Measurements from ENCODE around the gene ABHD18. TPM values are rescaled to one million over a fixed set of nuclear protein-coding genes. Genes with fewer than 3 reads are reported as not detected.
"Not testable (repeated sequence)": the region's sequence is repeated elsewhere in the genome, so short reads cannot be mapped to it uniquely, and the experiment has no call there.

ABHD18 gene
- 9.5 and 14.9 TPM in 2 replicates for total RNA-seq
- long read RNA-seq, full-length matches to known transcripts: 7 of 16 reads
- long read RNA-seq, partial matches to known transcripts: 2 of 16 reads
- long read RNA-seq, other reads (novel, unspliced or antisense): 7 of 16 reads

DNA sequence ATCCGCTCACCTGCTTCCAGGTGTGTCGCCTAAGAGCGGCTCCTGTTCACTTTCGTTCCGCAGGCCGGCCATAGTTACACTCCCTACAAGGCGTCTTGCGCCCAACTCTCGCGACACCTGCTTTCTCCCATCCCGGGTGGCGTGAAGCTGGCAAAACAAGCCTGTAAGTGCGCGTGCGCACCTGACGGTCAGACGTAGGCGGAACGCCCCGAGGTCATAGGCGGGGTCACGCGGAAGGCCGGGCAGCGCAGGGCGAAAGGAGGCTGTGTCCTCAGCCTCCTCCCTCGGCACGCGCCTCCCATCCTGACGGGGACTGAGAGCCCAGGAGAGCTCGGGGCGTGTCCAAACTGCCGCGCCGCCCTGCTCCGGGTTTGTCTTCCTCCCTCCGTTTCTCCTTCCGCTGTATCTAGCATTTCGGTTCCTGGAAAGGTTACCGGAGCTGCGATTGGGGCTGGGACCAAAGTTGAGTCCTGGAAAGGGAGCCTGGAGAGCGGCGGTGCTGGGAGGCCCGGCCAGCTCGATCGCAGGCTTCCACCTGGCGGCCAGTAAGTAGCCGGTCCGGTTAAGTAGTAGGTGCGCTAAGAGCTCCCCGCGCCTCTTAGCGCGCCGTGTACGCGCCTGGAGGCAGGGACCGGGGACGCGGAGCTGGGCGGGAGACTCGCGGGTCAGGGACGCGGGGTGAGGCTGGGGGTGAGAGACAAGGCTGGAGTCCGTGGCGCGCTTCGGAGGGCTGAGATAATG lies at the start of gene ABHD18, which contains the start of gene MFSD8:
Gene ABHD18 (plus strand): TSS at position 345 of the 741 bp plus-strand sequence. CDS start 17,550 bp downstream, outside the sequence.
Gene MFSD8 (minus strand): TSS at position 112 of the 741 bp plus-strand sequence. CDS start 40 bp downstream, at position 72.
- H3K4me1 Mint-ChIP-seq (ENCODE audit: unreplicated experiment): peaks cover 20% of the 10 kb centered on the region
- H3K27ac Mint-ChIP-seq (ENCODE audit: unreplicated experiment): peak within 1 kb of the TSS; percentile 97
- DNase-seq (ENCODE audit: extremely low spot score, unreplicated experiment): peak; percentile 100
- H3K27me3 Mint-ChIP-seq (ENCODE audit: unreplicated experiment): no peaks in the 10 kb centered on the region
- TF ChIP-seq, protein P1, sequence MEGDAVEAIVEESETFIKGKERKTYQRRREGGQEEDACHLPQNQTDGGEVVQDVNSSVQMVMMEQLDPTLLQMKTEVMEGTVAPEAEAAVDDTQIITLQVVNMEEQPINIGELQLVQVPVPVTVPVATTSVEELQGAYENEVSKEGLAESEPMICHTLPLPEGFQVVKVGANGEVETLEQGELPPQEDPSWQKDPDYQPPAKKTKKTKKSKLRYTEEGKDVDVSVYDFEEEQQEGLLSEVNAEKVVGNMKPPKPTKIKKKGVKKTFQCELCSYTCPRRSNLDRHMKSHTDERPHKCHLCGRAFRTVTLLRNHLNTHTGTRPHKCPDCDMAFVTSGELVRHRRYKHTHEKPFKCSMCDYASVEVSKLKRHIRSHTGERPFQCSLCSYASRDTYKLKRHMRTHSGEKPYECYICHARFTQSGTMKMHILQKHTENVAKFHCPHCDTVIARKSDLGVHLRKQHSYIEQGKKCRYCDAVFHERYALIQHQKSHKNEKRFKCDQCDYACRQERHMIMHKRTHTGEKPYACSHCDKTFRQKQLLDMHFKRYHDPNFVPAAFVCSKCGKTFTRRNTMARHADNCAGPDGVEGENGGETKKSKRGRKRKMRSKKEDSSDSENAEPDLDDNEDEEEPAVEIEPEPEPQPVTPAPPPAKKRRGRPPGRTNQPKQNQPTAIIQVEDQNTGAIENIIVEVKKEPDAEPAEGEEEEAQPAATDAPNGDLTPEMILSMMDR (IDR thresholded peaks at IDR 0.05): peak; percentile 64
- no peaks in the 10 kb centered on the region for H3K9me3 Mint-ChIP-seq (ENCODE audit: unreplicated experiment)
- H3K36me3 Mint-ChIP-seq (ENCODE audit: unreplicated experiment): no peaks in the 10 kb centered on the region
- peak within 1 kb of the TSS; percentile 95 for H3K4me3 Mint-ChIP-seq (ENCODE audit: unreplicated experiment)

DNA sequence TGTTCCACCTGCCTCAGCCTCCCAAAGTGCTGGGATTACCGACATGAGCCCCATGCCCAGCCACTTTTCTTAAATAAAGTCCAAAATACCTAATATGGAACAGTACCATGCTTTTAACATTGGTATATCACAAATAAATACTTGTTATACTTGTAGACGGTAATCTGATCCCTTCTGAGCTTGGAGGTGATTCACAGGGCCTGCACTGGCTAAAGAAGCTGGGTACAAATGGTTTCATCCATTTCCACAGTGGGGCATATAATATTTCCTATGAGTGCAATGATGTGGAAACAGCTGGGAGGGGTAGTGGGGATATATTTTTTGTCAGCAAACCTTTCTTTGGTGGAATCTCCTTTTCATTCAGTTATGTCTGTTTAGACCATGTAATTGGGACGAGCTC lies 48.7 kb upstream of the ABHD18 start:
- TF ChIP-seq, protein P1 (IDR thresholded peaks at IDR 0.05): no peak
- Mint-ChIP-seq H3K4me3 (ENCODE audit: unreplicated experiment) (no peak overlapping the region), H3K27ac (ENCODE audit: unreplicated experiment) (no peak overlapping the region), H3K36me3 (ENCODE audit: unreplicated experiment) (peaks cover 24% of the 10 kb centered on the region), H3K4me1 (ENCODE audit: unreplicated experiment) (no peaks in the 10 kb centered on the region), H3K9me3 (ENCODE audit: unreplicated experiment) (peaks cover 4% of the 10 kb centered on the region), H3K27me3 (ENCODE audit: unreplicated experiment) (no peaks in the 10 kb centered on the region)
- DNase-seq (ENCODE audit: extremely low spot score, unreplicated experiment): no peak

DNA sequence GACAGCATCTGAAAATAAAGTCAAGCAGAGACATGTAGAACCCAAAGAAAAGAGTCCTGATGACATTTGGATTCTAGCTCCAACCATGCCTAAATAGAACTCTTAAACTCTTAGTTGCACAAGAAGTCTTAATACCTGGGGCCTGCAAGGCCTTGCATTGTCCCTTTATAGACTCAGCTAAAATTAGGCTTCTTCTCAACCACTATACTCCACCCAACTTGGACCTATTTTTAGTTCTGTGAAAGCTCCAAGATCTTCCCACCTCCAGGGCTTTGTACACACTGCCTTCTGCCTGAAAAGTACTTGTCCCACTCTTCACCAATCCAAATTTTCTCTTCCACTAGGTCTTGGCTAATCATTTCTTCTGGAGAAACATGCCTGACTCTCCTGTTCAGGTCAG lies 48.1 kb upstream of the ABHD18 start:
- no peaks in the 10 kb centered on the region for H3K4me1 Mint-ChIP-seq (ENCODE audit: unreplicated experiment)
- TF ChIP-seq, protein P1 (IDR thresholded peaks at IDR 0.05): no peak
- no peaks in the 10 kb centered on the region for H3K9me3 Mint-ChIP-seq (ENCODE audit: unreplicated experiment)
- DNase-seq (ENCODE audit: extremely low spot score, unreplicated experiment): no peak
- H3K4me3 Mint-ChIP-seq (ENCODE audit: unreplicated experiment): no peak overlapping the region
- H3K27me3 Mint-ChIP-seq (ENCODE audit: unreplicated experiment): no peaks in the 10 kb centered on the region
- H3K36me3 Mint-ChIP-seq (ENCODE audit: unreplicated experiment): peaks cover 24% of the 10 kb centered on the region
- no peak overlapping the region for H3K27ac Mint-ChIP-seq (ENCODE audit: unreplicated experiment)

DNA sequence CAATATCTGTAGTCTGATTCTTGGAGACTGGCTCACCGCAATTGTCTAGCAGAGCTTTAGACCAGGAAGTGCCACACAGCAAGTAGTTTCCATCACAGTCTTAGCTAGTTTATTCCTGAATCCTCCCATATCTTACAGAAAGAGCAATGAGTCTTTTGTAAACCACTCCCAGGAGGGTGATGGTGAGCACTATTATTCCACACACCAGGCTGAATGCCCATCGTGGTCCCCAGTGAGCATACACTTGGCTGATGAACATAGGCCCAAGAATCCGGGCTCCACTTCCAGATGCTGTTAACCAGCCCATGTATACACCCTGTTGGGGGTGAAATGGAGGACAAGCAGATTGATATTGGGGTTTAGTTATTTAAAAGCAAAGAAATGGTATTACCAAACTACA lies 44.7 kb upstream of the ABHD18 start:
- no peaks in the 10 kb centered on the region for H3K4me1 Mint-ChIP-seq (ENCODE audit: unreplicated experiment)
- TF ChIP-seq, protein P1 (IDR thresholded peaks at IDR 0.05): no peak
- H3K27ac Mint-ChIP-seq (ENCODE audit: unreplicated experiment): no peak overlapping the region
- H3K27me3 Mint-ChIP-seq (ENCODE audit: unreplicated experiment): no peaks in the 10 kb centered on the region
- H3K9me3 Mint-ChIP-seq (ENCODE audit: unreplicated experiment): peaks cover 13% of the 10 kb centered on the region
- no peak overlapping the region for H3K4me3 Mint-ChIP-seq (ENCODE audit: unreplicated experiment)
- DNase-seq (ENCODE audit: extremely low spot score, unreplicated experiment): no peak
- H3K36me3 Mint-ChIP-seq (ENCODE audit: unreplicated experiment): peaks cover 40% of the 10 kb centered on the region

DNA sequence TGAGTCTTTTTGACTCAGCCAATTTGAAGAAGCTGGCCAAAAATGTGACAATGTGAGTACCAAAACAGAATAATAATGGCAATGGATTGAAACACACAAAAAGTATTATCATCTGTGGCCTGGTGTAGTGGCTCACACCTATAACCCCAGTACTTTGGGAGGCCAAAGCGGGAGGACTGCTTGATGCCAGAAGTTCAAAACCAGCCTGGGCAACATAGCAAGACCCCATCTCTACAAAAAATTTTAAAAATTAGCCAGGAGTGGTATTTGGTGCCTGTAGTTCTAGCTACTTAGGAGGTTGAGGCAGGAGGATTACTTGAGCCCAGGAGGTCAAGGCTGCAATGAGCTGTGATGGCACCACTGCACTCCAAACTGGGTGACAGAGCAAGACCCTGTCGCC lies 43.0 kb upstream of the ABHD18 start:
- no peaks in the 10 kb centered on the region for H3K27me3 Mint-ChIP-seq (ENCODE audit: unreplicated experiment)
- DNase-seq (ENCODE audit: extremely low spot score, unreplicated experiment): no peak
- H3K4me1 Mint-ChIP-seq (ENCODE audit: unreplicated experiment): no peaks in the 10 kb centered on the region
- no peak overlapping the region for H3K4me3 Mint-ChIP-seq (ENCODE audit: unreplicated experiment)
- TF ChIP-seq, protein P1 (IDR thresholded peaks at IDR 0.05): no peak
- no peak overlapping the region for H3K27ac Mint-ChIP-seq (ENCODE audit: unreplicated experiment)
- H3K9me3 Mint-ChIP-seq (ENCODE audit: unreplicated experiment): peaks cover 13% of the 10 kb centered on the region
- H3K36me3 Mint-ChIP-seq (ENCODE audit: unreplicated experiment): peaks cover 36% of the 10 kb centered on the region

DNA sequence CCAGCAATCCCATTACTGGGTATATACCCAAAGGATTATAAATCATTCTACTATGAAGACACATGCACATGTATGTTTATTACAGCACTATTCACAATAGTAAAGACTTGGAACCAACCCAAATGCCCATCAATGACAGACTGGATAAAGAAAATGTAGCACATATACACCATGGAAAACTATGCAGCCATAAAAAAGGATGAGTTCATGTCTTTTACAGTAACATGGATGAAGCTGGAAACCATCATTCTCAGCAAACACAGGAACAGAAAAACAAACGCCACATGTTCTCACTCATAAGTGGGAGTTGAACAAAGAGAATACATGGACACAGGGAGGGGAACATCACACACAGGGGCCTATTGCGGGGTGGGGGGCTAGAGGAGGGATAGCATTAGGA lies 39.5 kb upstream of the ABHD18 start:
- peaks cover 34% of the 10 kb centered on the region for H3K36me3 Mint-ChIP-seq (ENCODE audit: unreplicated experiment)

More for the DNA sequence above, 39.5 kb upstream of the ABHD18 start:
- peaks cover 13% of the 10 kb centered on the region for H3K9me3 Mint-ChIP-seq (ENCODE audit: unreplicated experiment)
- not testable (repeated sequence) for H3K27me3 Mint-ChIP-seq (ENCODE audit: unreplicated experiment); H3K4me1 Mint-ChIP-seq (ENCODE audit: unreplicated experiment); DNase-seq (ENCODE audit: extremely low spot score, unreplicated experiment); H3K27ac Mint-ChIP-seq (ENCODE audit: unreplicated experiment); H3K4me3 Mint-ChIP-seq (ENCODE audit: unreplicated experiment)

All from osteocyte (in vitro differentiated cells).